ENCODE data around the gene DDX55.

DNA sequence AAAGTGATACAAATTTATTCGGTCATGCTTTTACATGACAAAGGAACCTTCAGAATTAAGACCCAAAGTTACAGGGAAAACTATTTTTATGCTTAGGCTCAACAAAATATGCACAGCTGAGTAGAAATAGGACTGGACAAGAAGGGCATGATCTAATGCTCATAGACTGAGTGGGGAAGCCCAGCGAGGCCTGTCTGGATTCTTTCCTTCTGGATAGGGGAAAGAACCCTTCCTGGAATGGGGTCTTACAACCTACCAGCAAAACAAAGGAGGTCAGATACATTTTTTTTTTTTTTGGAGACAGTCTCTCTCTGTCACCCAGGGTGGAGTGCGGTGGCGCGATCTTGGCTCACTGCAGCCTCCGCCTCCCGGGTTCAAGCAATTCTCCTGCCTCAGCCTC is 2.2 kb upstream of the DDX55 start:
- TF ChIP-seq POLR2AphosphoS5 (IDR thresholded peaks at IDR 0.05; ENCODE audit: low read depth, low read length) (no peak), TAF1 (IDR thresholded peaks at IDR 0.05; ENCODE audit: borderline replicate concordance, insufficient read depth, low read length) (no peak)
- TF ChIP-seq, protein P1, sequence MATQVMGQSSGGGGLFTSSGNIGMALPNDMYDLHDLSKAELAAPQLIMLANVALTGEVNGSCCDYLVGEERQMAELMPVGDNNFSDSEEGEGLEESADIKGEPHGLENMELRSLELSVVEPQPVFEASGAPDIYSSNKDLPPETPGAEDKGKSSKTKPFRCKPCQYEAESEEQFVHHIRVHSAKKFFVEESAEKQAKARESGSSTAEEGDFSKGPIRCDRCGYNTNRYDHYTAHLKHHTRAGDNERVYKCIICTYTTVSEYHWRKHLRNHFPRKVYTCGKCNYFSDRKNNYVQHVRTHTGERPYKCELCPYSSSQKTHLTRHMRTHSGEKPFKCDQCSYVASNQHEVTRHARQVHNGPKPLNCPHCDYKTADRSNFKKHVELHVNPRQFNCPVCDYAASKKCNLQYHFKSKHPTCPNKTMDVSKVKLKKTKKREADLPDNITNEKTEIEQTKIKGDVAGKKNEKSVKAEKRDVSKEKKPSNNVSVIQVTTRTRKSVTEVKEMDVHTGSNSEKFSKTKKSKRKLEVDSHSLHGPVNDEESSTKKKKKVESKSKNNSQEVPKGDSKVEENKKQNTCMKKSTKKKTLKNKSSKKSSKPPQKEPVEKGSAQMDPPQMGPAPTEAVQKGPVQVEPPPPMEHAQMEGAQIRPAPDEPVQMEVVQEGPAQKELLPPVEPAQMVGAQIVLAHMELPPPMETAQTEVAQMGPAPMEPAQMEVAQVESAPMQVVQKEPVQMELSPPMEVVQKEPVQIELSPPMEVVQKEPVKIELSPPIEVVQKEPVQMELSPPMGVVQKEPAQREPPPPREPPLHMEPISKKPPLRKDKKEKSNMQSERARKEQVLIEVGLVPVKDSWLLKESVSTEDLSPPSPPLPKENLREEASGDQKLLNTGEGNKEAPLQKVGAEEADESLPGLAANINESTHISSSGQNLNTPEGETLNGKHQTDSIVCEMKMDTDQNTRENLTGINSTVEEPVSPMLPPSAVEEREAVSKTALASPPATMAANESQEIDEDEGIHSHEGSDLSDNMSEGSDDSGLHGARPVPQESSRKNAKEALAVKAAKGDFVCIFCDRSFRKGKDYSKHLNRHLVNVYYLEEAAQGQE (IDR thresholded peaks at IDR 0.05; ENCODE audit: insufficient read depth in 1 of 2, low read depth in 2 of 2, low read length in 2 of 2) = no peak
